Stimulated activated CD8-positive, alpha-beta memory T cell treated with anti-CD3 and anti-CD28 coated beads, Interleukin-12 subunit alpha, Interleukin-12 subunit beta, amount 100 ng/mL, for 4 hours (primary cell): ENCODE data around the gene SESN2.
"Not testable (repeated sequence)": the region's sequence is repeated elsewhere in the genome, so short reads cannot be mapped to it uniquely, and the experiment has no call there.

Experiments used
- DNase-seq: peaks from one replicate; pipeline ENCODE4 v3.0.0-alpha.2; 2020; ENCODE audit warnings: low read depth

SESN2 gene

DNA sequence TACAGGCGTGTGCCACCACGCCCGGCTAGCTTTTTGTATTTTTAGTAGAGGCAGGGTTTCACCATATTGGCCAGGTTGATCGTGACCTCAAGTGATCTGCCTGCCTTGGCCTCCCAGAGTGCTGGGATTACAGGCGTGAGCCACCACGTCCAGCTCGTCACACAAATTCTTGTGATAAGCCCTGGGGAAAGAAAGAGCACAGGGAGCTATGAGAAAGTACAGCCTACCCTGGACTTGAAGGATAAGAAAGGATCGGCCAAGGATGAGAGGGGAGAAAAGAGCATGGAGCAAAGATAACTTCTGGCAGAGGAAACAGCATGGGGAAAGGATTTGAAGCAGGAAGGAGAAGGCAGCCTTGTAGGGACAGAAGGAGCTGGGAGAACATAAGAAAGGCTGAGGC, 29.2 kb downstream of the SESN2 start:
- DNase-seq, result no peak

GRCh38 chr1:28290851-28291250, 31.5 kb downstream of the SESN2 start:
- DNase-seq, result no peak

DNA sequence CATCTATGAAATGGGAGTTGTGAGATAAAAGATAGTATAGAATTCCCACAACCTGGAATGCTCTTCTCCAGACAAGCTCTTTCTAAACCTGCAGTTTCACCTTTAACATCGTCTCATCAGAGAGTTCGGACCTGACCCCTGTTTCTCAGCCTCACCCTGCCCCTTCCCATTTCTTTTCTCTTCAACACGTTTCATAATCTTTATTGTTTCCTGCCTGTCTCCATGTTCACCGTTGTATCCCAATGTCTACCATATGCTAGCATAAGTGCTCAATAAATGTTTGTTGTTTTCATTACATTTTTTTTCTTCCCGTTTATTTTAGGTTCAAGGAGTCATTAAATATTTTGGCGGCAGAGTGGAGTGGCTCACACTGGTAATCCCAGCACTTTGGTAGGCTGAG, 32.4 kb downstream of the SESN2 start:
- no peak for DNase-seq

GRCh38 chr1:28295936-28296335, 36.6 kb downstream of the SESN2 start:
- no peak for DNase-seq

GRCh38 chr1:28296401-28297261, 37.3 kb downstream of the SESN2 start:
- no peak for DNase-seq

GRCh38 chr1:28297826-28298225, 38.5 kb downstream of the SESN2 start:
- no peak for DNase-seq

- DNase-seq, result no peak
Observed at GRCh38 chr1:28298438-28298837, 39.1 kb downstream of the SESN2 start.

DNA sequence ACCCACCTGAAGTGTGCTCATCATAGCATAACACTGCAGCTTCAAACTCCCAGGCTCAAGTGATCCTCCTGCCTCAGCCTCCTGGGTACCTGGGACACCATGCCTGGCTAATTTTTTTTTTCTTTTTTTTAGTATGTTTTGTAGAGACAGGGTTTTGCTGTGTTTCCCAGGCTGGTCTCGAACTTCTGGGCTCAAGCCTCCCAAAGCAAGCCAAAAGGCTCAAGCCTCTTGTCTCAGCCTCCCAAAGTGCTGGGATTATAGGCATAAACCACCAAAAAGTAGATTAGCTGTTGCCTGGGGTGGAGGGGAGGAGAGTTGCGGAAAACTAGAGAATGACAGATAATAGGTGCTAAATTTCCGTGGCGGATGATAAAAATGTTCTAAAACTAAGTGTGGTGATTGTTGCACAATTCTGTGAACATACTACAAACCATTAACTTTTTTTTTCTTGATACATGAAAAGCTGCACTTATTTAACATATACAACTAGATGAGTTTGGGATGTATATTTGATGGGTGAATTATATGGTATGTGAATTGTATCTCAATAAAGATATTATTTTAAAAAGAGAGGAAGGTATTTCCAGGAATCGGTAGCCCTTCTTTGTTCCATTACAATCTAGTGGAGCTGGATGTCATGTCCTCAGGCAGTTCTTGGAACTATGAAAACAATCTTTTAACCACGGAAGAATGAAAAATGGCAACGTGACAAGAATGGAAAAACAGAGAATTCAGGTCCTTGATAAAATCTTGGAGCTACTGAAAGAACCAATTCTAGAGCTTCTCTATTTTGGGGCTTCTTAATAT, 42.3 kb downstream of the SESN2 start:
- no peak for DNase-seq

- no peak for DNase-seq
Observed at GRCh38 chr1:28302247-28302646, 42.9 kb downstream of the SESN2 start.

DNA sequence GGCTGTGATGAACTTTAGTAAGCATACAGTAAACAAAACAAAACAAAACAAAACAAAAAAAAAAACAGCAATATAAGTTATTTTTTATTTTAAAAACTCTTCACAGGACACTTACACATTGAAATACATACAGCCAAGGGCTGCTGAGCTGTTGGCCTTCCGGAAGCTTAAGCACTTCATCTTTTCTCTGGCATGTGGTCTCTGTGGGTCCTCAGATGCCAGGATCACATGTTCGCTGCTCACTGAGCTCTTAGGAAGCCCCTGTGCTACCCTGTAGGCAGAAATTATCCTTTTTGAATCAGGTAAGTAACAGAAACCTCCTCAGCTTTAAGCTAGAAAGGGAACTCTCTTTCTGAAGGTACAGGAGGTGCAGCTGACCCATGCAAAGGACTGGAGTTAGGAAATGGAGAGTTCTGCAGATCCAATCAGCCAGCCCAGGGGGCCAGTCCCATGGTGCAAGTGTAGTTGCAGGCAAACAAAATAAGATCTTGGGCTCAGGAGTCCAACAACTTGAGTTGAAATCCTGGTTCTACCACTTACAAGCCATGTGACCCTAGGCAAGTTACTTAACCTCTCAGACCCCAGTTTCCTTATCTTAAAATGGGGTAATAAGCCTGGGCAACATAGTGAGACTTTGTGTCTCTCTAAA, 47.1 kb downstream of the SESN2 start:
- no peak for DNase-seq

DNA sequence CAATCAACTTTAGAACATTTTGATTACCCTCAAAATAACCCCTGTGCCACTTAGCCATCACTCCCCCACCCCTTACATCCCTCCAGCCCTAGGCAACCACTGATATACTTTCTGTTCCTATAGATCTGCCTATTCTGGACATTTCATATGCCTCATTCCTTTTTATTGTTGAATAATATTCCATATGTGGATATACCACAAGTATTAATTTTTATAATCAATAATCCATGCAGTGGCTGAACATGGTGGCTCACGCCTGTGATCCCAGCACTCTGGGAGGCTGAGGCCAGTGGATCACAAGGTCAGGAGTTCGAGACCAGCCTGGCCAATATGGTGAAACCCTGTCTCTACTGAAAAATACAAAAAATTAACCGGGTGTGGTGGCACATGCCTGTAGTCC, 49.4 kb downstream of the SESN2 start:
- DNase-seq, result no peak

DNA sequence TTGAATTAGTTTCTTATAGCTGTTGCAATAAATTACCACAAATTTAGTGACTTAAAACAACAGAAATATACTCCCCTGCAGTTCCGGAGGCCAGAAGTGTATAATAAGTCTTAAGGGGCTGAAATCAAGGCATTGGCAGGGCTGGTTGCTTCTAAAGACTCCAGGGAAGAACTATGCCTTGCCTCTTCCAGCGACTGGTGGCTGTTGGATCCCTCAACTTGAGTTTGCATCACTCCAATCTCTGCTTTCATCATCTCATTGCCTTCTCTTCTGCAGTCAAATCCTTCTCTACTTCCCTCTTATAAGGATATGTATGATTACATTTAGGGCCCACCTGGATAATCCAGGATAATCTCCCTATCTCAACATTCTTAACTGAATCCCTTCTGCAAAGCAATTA, 50.4 kb downstream of the SESN2 start:
- no peak for DNase-seq

DNA sequence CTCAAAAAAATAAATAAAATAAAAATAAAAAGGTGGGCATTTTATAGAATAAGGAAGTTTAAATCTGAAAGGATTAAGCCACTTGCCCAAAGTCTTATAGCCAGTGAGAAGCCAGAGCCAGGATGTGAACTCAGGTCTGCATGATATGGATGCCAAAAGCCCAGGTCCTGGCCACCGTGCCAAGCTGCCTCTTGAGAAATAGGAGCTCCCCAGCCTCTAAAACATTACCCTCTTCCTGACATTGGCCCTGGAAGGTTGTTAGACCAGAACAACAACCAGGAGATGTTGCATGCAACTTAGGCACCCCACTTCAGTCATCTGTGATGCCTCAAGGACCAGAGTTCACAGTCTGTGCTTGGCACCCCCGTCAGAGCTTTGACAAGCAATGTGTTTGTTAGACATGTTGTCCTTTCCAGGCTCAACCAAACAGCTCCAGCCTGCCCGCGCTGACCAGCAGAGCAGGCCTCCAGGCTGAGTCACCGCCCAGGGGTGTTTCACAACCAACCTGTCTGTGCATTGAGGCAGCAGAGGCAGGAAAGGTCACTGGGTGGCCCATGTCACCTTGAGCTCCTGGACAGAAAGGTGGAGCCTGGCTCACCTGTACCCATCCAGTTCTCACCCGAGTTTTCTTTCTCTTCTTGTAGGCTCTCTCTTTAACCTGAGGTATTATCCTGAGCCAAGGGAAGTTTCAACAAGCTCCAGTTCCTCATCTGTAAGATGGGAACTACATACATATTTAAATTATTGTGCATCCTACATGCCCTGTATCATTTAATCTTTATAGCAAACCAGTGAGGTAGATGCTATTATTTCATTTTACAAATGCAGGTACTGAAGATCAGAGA, 54.6 kb downstream of the SESN2 start:
- no peak for DNase-seq

DNA sequence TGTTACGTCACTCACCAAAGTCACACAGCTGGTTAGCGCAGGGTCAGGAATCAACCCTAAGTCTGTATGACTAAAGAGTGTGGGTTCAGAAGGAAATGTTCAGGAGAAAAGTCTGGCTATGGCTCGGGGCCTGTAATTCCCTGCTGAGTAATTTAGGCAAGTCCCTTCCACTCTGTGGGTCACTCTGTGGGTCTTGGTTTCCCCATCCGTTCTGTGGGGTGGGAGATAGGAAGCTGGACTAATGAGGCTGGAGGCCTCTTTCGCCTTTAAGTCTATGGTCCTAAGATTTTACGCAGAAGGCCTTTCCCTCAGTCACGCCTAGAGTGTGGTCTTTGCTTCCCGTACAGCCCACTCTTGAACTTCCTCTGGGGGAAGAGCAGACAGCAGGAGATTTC, 55.2 kb downstream of the SESN2 start:
- DNase-seq, result no peak

DNA sequence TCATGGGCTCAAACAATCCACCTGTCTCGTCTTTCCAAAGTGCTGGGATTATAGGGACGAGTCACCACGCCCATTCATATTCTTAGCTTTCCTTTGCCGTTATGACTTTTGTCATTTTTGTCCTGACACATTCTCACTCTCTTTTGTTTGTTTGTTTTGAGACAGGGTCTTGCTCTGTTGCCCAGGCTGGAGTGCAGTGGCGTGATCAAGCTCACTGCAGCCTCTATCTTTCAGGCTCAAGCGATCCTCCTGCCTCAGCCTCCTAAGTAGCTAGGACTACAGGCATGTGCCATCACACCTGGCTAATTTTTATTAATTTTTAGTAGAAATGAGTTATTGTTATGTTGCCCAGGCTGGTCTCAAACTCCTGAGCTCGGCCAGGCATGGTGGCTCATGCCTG, 57.7 kb downstream of the SESN2 start:
- DNase-seq, result no peak

GRCh38 chr1:28322194-28322593, 62.9 kb downstream of the SESN2 start:
- DNase-seq, result no peak

DNA sequence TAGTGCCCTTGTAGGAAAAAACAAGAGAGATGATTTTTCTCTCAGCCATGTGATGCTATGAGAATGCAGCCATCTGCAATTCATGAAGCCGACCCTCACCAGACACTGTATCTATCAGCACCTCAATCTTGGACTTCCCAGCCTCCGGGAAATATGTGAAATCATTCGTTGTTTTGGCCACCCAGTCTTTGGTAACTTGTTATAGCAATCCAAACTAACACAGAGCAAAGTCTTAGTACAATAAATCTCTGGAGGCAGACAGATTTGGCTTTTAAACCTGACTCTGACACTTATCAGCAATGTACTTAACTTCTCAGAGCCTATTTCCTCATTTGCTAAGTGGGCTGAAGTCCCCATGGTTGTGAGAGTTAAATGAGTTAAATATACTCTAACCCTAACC, 64.4 kb downstream of the SESN2 start:
- DNase-seq, result no peak

DNA sequence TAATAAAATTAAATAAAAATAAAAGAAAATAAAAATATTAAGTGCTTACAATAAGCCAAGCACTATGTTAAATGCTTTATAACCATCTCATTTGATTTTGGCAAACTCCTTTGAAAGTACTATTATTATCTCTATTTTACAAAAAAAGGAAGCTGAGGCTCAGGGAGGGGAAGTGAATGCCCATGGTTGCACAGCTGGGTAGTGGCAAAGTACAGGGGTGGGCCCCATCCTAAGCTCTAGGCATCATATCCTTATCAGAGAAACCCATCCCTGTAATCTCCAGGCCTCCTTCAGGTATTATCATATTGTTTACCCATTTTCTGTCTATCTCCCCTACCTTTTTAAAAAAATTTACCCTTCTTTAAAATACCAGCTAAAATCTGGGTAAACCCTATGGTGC, 67.2 kb downstream of the SESN2 start:
- no peak for DNase-seq

- DNase-seq, result no peak
Observed at GRCh38 chr1:28326984-28327383, 67.7 kb downstream of the SESN2 start.

GRCh38 chr1:28327431-28327830, 68.1 kb downstream of the SESN2 start:
- DNase-seq, result not testable (repeated sequence)

GRCh38 chr1:28328228-28328648, 68.9 kb downstream of the SESN2 start:
- DNase-seq, result no peak
